Vagina (tissue), 2 donors: Measurements from ENCODE around the gene TPRG1L. TPM values are rescaled to one million over a fixed set of nuclear protein-coding genes. Genes with fewer than 3 reads are reported as not detected.

Experiments
- DNase-seq, 2 donors: peaks; one replicate each; pipeline ENCODE4 v3.0.0-alpha.2; 2017; ENCODE audit errors: extremely low spot score in 2 of 2
- H3K27ac ChIP-seq: fragments of 200-600 bp; sonication (generic); one replicate; pipeline ENCODE4 v1.5.1; 2019
- H3K27me3 ChIP-seq: fragments of 200-600 bp; sonication (generic); one replicate; pipeline ENCODE4 v1.5.1; 2019
- H3K36me3 ChIP-seq, 2 donors: fragments of 200-600 bp; sonication (generic); one replicate each; pipeline ENCODE4 v1.5.1; 2017 to 2019
- H3K4me1 ChIP-seq: fragments of 200-600 bp; sonication (generic); one replicate; pipeline ENCODE4 v1.5.1; 2019
- H3K4me3 ChIP-seq, 2 donors: fragments of 200-600 bp; sonication (generic); 1 replicate in 1 of 2; 2 replicates in 1 of 2; pipeline ENCODE4 v1.5.1; 2016 to 2019
- H3K9me3 ChIP-seq: fragments of 200-600 bp; sonication (generic); one replicate; pipeline ENCODE4 v1.5.1; 2019
- POLR2A ChIP-seq, 2 donors: fragments of 450-650 bp; IDR thresholded peaks; one replicate each; pipeline ENCODE4 v1.6.1; 2017; ENCODE audit warnings: antibody characterized with exemption in 2 of 2, mild to moderate bottlenecking in 2 of 2, moderate library complexity in 2 of 2
- POLR2AphosphoS5 ChIP-seq, 2 donors: sonication (generic); formaldehyde crosslinking; IDR thresholded peaks; one replicate each; pipeline ENCODE4 v1.9.0; 2017; ENCODE audit warnings: antibody characterized with exemption in 2 of 2, mild to moderate bottlenecking in 2 of 2, low read depth in 1 of 2; ENCODE audit not compliant: insufficient read depth in 1 of 2
- intact Hi-C: fragments of 100-400 bp; cut with DNase I; formaldehyde crosslinking; loops from one replicate; pipeline ENCODE4 v1.15.1; 2023
- total RNA-seq: library from RNA; depleted of rRNA; stranded (reverse); fragments of >200 nt; gene quantifications from one replicate; pipeline ENCODE4 v1.2.3, GENCODE V29; 2016
- TF ChIP-seq, protein P1 (sequence below), 3 experiments: fragments of 450-650 bp in 2 of 3; fragments of 200-600 bp in 1 of 3; sonication (generic) in 1 of 3; IDR thresholded peaks; one replicate each; pipeline ENCODE4 v1.5.1; 2017 to 2019; ENCODE audit warnings: antibody characterized with exemption in 3 of 3, mild to moderate bottlenecking in 2 of 3, moderate library complexity in 2 of 3

The TPRG1L gene
- total RNA-seq, 1 donor from 2014 or later: 44.9 TPM

DNA sequence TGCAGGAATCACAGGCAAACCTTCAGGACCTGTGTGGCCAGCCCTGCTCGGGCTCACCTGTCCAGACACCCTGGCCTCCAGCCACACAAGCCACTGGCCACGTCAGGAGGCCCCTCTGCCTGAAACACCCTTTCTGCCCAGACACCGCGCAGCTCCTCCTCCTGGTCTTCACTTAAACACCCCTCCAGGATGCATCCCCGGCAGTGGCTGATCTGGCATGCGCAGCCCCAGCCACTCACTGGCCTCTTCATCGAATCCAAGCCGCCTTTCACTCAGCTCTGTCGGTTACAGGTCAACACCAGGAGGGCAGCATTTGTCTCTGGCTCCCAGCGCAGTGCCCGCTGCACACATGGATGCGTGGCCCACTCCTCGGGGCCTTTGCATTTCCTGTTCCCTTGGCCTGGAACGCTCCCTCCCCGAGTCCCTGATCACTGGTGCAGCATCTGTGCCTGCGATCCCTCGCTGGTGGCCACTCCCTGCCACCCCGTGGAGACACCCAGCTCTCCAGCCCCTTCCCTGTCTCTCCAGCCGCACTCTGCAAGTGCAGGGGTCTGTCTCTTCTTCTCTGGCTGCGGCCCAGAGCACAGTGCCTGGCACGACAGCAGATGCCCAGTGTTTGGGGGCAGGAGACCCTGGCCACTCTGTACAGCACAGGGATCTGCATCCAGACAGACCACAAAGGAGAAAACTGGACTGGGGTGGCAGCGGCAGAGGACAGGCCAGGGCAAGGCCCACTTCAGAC is 9.4 kb downstream of the TPRG1L start:
- H3K4me3 ChIP-seq: no peak overlapping the region
- no peak for DNase-seq
- intact Hi-C loops: no loop called here
- TF ChIP-seq POLR2A (IDR thresholded peaks at IDR 0.05): no peak
- TF ChIP-seq POLR2AphosphoS5 (IDR thresholded peaks at IDR 0.05; ENCODE audit: insufficient read depth in 1 of 2, low read depth in 1 of 2): no peak
- TF ChIP-seq, protein P1, sequence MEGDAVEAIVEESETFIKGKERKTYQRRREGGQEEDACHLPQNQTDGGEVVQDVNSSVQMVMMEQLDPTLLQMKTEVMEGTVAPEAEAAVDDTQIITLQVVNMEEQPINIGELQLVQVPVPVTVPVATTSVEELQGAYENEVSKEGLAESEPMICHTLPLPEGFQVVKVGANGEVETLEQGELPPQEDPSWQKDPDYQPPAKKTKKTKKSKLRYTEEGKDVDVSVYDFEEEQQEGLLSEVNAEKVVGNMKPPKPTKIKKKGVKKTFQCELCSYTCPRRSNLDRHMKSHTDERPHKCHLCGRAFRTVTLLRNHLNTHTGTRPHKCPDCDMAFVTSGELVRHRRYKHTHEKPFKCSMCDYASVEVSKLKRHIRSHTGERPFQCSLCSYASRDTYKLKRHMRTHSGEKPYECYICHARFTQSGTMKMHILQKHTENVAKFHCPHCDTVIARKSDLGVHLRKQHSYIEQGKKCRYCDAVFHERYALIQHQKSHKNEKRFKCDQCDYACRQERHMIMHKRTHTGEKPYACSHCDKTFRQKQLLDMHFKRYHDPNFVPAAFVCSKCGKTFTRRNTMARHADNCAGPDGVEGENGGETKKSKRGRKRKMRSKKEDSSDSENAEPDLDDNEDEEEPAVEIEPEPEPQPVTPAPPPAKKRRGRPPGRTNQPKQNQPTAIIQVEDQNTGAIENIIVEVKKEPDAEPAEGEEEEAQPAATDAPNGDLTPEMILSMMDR (IDR thresholded peaks at IDR 0.05): no peak
- H3K9me3 ChIP-seq: no peaks in the 10 kb centered on the region
- no peak overlapping the region for H3K27ac ChIP-seq
- no peaks in the 10 kb centered on the region for H3K27me3 ChIP-seq
- H3K36me3 ChIP-seq: peaks cover 0 to 76% of the 10 kb centered on the region in 2 donors
- no peaks in the 10 kb centered on the region for H3K4me1 ChIP-seq

DNA sequence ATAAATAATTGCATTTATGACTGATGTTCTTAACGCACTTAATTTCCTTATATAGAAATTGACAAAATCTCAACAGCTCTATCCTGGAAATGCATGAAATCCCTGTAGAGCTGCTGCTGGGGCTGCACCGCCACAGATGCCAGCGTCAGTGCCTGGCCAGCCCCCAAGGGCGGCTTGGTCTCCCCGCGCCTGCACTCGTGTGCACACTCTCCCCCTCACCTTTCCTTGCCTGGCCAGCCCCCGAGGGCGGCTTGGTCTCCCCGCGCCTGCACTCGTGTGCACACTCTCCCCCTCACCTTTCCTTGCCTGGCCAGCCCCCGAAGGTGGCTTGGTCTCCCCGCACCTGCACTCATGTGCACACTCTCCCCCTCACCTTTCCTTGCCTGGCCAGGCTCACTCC is 11.3 kb downstream of the TPRG1L start:
- TF ChIP-seq POLR2A (IDR thresholded peaks at IDR 0.05): no peak
- TF ChIP-seq POLR2AphosphoS5 (IDR thresholded peaks at IDR 0.05; ENCODE audit: insufficient read depth in 1 of 2, low read depth in 1 of 2): no peak
- TF ChIP-seq, protein P1 (IDR thresholded peaks at IDR 0.05): no peak
- Histone ChIP-seq H3K4me3 (no peak overlapping the region), H3K36me3 (peaks cover 0 to 64% of the 10 kb centered on the region in 2 donors), H3K4me1 (no peaks in the 10 kb centered on the region), H3K27ac (no peak overlapping the region), H3K9me3 (no peaks in the 10 kb centered on the region), H3K27me3 (no peaks in the 10 kb centered on the region)
- no peak for DNase-seq
- intact Hi-C loops: no loop called here

DNA sequence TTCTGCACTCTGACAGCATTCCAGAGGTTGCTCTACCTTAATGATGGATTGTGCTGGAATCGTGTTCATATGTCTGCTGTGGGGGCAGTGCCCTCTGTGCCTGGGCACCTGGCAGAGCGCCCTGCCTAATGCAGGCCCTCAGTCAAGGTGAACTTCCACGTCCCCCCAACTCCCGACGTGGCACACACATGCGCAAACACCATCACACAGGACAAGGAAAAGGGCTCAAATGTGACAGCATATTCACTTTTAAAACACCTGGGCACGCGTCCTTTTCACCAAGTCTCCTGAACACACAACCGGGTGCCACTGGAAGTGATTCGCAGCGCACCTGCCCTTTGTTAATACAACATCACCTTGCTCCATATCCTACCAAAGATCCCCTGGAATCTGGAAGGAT is 11.7 kb downstream of the TPRG1L start:
- intact Hi-C loops: no loop called here
- Histone ChIP-seq H3K9me3 (no peaks in the 10 kb centered on the region), H3K4me1 (no peaks in the 10 kb centered on the region), H3K27ac (no peak overlapping the region), H3K36me3 (peaks cover 0 to 64% of the 10 kb centered on the region in 2 donors), H3K4me3 (no peak overlapping the region), H3K27me3 (no peaks in the 10 kb centered on the region)
- TF ChIP-seq POLR2AphosphoS5 (IDR thresholded peaks at IDR 0.05; ENCODE audit: insufficient read depth in 1 of 2, low read depth in 1 of 2) (no peak), POLR2A (IDR thresholded peaks at IDR 0.05) (no peak)
- TF ChIP-seq, protein P1 (IDR thresholded peaks at IDR 0.05): no peak
- DNase-seq: no peak

- Histone ChIP-seq H3K4me1 (no peaks in the 10 kb centered on the region), H3K27me3 (no peaks in the 10 kb centered on the region), H3K36me3 (peaks cover 0 to 56% of the 10 kb centered on the region in 2 donors), H3K4me3 (no peak overlapping the region), H3K9me3 (no peaks in the 10 kb centered on the region), H3K27ac (no peak overlapping the region)
- no peak for DNase-seq
- intact Hi-C loops: no loop called here
- no peak for TF ChIP-seq POLR2AphosphoS5 (IDR thresholded peaks at IDR 0.05; ENCODE audit: insufficient read depth in 1 of 2, low read depth in 1 of 2)
- TF ChIP-seq, protein P1 (IDR thresholded peaks at IDR 0.05): no peak
- TF ChIP-seq POLR2A (IDR thresholded peaks at IDR 0.05): no peak
Measured at GRCh38 chr1:3638027-3638426, 13.2 kb downstream of the TPRG1L start.

GRCh38 chr1:3638676-3639075 is 13.9 kb downstream of the TPRG1L start:
- H3K27me3 ChIP-seq: no peaks in the 10 kb centered on the region
- peaks cover 0 to 50% of the 10 kb centered on the region in 2 donors for H3K36me3 ChIP-seq
- H3K4me1 ChIP-seq: no peaks in the 10 kb centered on the region
- TF ChIP-seq POLR2A (IDR thresholded peaks at IDR 0.05): no peak
- TF ChIP-seq, protein P1 (IDR thresholded peaks at IDR 0.05): no peak
- TF ChIP-seq POLR2AphosphoS5 (IDR thresholded peaks at IDR 0.05; ENCODE audit: insufficient read depth in 1 of 2, low read depth in 1 of 2): no peak
- no peak overlapping the region for H3K4me3 ChIP-seq
- intact Hi-C loops: no loop called here
- no peak for DNase-seq
- no peaks in the 10 kb centered on the region for H3K9me3 ChIP-seq
- H3K27ac ChIP-seq: no peak overlapping the region
